NB4 (cell line): ENCODE data around the gene RAD52.

Experiments
- CTCF ChIP-seq: IDR thresholded peaks from one replicate; pipeline ENCODE4 v1.5.1; 2012; ENCODE audit warnings: low read depth, low read length
- POLR2A ChIP-seq: IDR thresholded peaks from 2 replicates; pipeline ENCODE4 v1.6.1; 2011; ENCODE audit warnings: mild to moderate bottlenecking; ENCODE audit not compliant: insufficient read length; ENCODE audit errors: extremely low read depth
- TF ChIP-seq, protein P1 (sequence below): IDR thresholded peaks from 2 replicates; pipeline ENCODE4 v1.6.1; 2011; ENCODE audit warnings: low read depth, low read length

- TF ChIP-seq, protein P1, sequence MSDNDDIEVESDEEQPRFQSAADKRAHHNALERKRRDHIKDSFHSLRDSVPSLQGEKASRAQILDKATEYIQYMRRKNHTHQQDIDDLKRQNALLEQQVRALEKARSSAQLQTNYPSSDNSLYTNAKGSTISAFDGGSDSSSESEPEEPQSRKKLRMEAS, result no peak
- TF ChIP-seq CTCF, result no peak
- TF ChIP-seq POLR2A, result no peak
Observed at GRCh38 chr12:996881-997280, 47.4 kb upstream of the RAD52 start.
